Stomach (tissue), 4 donors: ENCODE data around the gene NBR1.

ENCODE experiments used
- EP300 ChIP-seq: sonication (generic); formaldehyde crosslinking; IDR thresholded peaks from one replicate; pipeline ENCODE4 v1.6.1; 2017; ENCODE audit warnings: antibody characterized with exemption
- POLR2A ChIP-seq, 4 donors: fragments of 450-650 bp; IDR thresholded peaks; one replicate each; pipeline ENCODE4 v1.6.1; 2016; ENCODE audit warnings: antibody characterized with exemption in 4 of 4, control low read depth in 2 of 4, mild to moderate bottlenecking in 1 of 4, moderate library complexity in 1 of 4
- POLR2AphosphoS5 ChIP-seq, 3 donors: sonication (generic); formaldehyde crosslinking; IDR thresholded peaks; one replicate each; pipeline ENCODE4 v1.6.1; 2016; ENCODE audit warnings: antibody characterized with exemption in 3 of 3
- TF ChIP-seq, protein P1 (sequence below), 7 experiments: fragments of 450-650 bp in 4 of 7; fragments of 200-600 bp in 3 of 7; sonication (generic) in 3 of 7; IDR thresholded peaks; one replicate each; pipeline ENCODE4 v1.5.1; 2016 to 2019; ENCODE audit warnings: antibody characterized with exemption in 7 of 7, control low read depth in 2 of 7, mild to moderate bottlenecking in 1 of 7

DNA sequence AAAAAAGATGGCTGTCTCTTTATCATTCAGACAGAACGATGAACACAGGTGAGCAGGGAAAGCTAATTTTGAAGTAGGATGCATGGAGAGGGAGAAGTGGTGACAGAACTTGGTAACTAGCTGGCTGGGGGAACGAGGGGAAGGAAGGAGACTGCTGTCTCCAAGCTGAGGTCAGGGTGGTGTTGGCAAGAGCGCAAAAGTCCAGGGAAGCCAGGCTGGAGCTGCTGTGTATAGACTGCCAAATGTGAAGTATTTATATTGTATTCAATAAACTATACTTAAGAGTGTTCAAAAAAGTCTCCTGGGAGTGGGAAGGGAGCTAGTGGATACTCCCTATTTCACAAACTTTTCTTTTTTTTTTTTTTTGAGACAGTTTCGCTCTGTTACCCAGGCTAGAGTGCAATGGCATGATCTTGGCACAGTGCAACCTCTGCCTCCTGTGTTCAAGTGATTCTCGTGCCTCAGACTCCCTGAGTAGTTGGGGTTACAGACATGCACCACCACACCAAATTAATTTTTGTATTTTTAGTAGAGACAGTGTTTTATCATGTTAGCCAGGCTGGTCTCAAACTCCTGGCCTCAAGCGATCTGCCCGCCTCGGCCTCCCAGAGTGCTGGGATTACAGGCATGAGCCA lies 48.8 kb downstream of the NBR1 start:
- TF ChIP-seq, protein P1, sequence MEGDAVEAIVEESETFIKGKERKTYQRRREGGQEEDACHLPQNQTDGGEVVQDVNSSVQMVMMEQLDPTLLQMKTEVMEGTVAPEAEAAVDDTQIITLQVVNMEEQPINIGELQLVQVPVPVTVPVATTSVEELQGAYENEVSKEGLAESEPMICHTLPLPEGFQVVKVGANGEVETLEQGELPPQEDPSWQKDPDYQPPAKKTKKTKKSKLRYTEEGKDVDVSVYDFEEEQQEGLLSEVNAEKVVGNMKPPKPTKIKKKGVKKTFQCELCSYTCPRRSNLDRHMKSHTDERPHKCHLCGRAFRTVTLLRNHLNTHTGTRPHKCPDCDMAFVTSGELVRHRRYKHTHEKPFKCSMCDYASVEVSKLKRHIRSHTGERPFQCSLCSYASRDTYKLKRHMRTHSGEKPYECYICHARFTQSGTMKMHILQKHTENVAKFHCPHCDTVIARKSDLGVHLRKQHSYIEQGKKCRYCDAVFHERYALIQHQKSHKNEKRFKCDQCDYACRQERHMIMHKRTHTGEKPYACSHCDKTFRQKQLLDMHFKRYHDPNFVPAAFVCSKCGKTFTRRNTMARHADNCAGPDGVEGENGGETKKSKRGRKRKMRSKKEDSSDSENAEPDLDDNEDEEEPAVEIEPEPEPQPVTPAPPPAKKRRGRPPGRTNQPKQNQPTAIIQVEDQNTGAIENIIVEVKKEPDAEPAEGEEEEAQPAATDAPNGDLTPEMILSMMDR (IDR thresholded peaks at IDR 0.05), result no peak
- TF ChIP-seq POLR2AphosphoS5 (IDR thresholded peaks at IDR 0.05), result no peak
- no peak for TF ChIP-seq POLR2A (IDR thresholded peaks at IDR 0.05)
- no peak for TF ChIP-seq EP300
